WTC11 (cell line): ENCODE results near the gene CD19. TPM values are rescaled to one million over a fixed set of nuclear protein-coding genes. Genes with fewer than 3 reads are reported as not detected.

Source experiments
- ATAC-seq: fragments of 200-7000 bp; cut with Tn5 transposase; 2 replicates; pipeline ENCODE4 v1.10.0; 2021; ENCODE audit warnings: mild to moderate bottlenecking, moderate library complexity
- CTCF ChIA-PET: fragments of 300-600 bp; sonication (Branson Sonifier 250); formaldehyde crosslinking; loops from one replicate; lab custom pipeline; 2021; ENCODE audit warnings: antibody characterized with exemption; lab: Charles Lee
- POLR2A ChIA-PET: fragments of 350-600 bp; sonication (Branson Sonifier 250); formaldehyde crosslinking; loops from one replicate; lab custom pipeline; 2021; ENCODE audit warnings: antibody characterized with exemption; lab: Charles Lee
- DNase-seq: peaks from one replicate; pipeline ENCODE4 v3.0.0; 2021; ENCODE audit warnings: low spot score
- H3K27ac Mint-ChIP-seq: 2 replicates; pipeline ENCODE4 v1.8.0; 2021; ENCODE audit warnings: mixed read lengths
- H3K27me3 Mint-ChIP-seq: 2 replicates; pipeline ENCODE4 v1.8.0; 2021; ENCODE audit warnings: low read depth, mild to moderate bottlenecking, moderate library complexity, mixed read lengths
- H3K36me3 Mint-ChIP-seq: 2 replicates; pipeline ENCODE4 v1.8.0; 2021; ENCODE audit warnings: mixed read lengths
- H3K4me1 Mint-ChIP-seq: 2 replicates; pipeline ENCODE4 v1.8.0; 2022; ENCODE audit warnings: mixed read lengths
- H3K4me3 Mint-ChIP-seq: 2 replicates; pipeline ENCODE4 v1.8.0; 2021; ENCODE audit warnings: mild to moderate bottlenecking, moderate library complexity, mixed read lengths
- H3K9me3 Mint-ChIP-seq: 2 replicates; pipeline ENCODE4 v1.8.0; 2021; ENCODE audit warnings: mixed read lengths
- AR ChIP-seq: fragments of 250-450 bp; sonication (Bioruptor Pico); IDR thresholded peaks from 2 replicates; pipeline ENCODE4 v1.9.0; 2021; ENCODE audit warnings: mild to moderate bottlenecking
- ARID4B ChIP-seq: sonication (generic); formaldehyde crosslinking; IDR thresholded peaks from 2 replicates; pipeline ENCODE4 v1.8.0; 2023; ENCODE audit warnings: missing genetic modification reagents, mild to moderate bottlenecking, borderline replicate concordance
- ATF3 ChIP-seq: sonication (generic); formaldehyde crosslinking; conservative IDR thresholded peaks from 2 replicates; pipeline ENCODE4 v1.8.1; 2022; ENCODE audit warnings: mild to moderate bottlenecking, missing genetic modification reagents
- CDX4 ChIP-seq: fragments of 250-450 bp; sonication (Bioruptor Pico); IDR thresholded peaks from 2 replicates; pipeline ENCODE4 v1.9.0; 2021; ENCODE audit warnings: moderate library complexity, mild to moderate bottlenecking, inconsistent platforms, borderline replicate concordance
- E2F1 ChIP-seq: sonication (generic); formaldehyde crosslinking; IDR thresholded peaks from 2 replicates; pipeline ENCODE4 v1.8.0; 2022; ENCODE audit warnings: mild to moderate bottlenecking, missing genetic modification reagents
- ESRRA ChIP-seq: sonication (generic); formaldehyde crosslinking; IDR thresholded peaks from 2 replicates; pipeline ENCODE4 v1.8.1; 2022; ENCODE audit warnings: mild to moderate bottlenecking, missing genetic modification reagents, borderline replicate concordance
- GTF2I ChIP-seq: fragments of 250-450 bp; sonication (Bioruptor Pico); conservative IDR thresholded peaks from 2 replicates; pipeline ENCODE4 v1.4.0; 2021; ENCODE audit warnings: mild to moderate bottlenecking
- ZMAT4 ChIP-seq: fragments of 250-450 bp; sonication (Bioruptor Pico); IDR thresholded peaks from 2 replicates; pipeline ENCODE4 v1.9.0; 2021; ENCODE audit warnings: mild to moderate bottlenecking
- ZNF317 ChIP-seq: sonication (generic); formaldehyde crosslinking; IDR thresholded peaks from 2 replicates; pipeline ENCODE4 v1.8.1; 2023; ENCODE audit warnings: low read depth, mild to moderate bottlenecking, moderate library complexity, missing genetic modification reagents, borderline replicate concordance
- ZNF532 ChIP-seq: fragments of 250-450 bp; sonication (Bioruptor Pico); IDR thresholded peaks from 2 replicates; pipeline ENCODE4 v1.9.0; 2021; ENCODE audit warnings: mild to moderate bottlenecking, borderline replicate concordance
- ZNF671 ChIP-seq: fragments of 250-450 bp; sonication (Bioruptor Pico); IDR thresholded peaks from 2 replicates; pipeline ENCODE4 v1.8.0; 2021; ENCODE audit warnings: mild to moderate bottlenecking
- total RNA-seq: library from RNA; stranded (reverse); gene quantifications from 3 replicates; pipeline ENCODE4 v1.2.3, GENCODE V29; 2021

CD19 gene
- total RNA-seq, 1 experiment from 2014 or later, result 0.90 TPM

- POLR2A ChIA-PET, result no interaction called here
Measured at GRCh38 chr16:28905229-28905754, 26.5 kb upstream of the CD19 start.

More at GRCh38 chr16:28905229-28905754, 26.5 kb upstream of the CD19 start:
- ATAC-seq, result no peak
- Mint-ChIP-seq H3K4me3 (no peak overlapping the region), H3K9me3 (no peaks in the 10 kb centered on the region), H3K27me3 (no peaks in the 10 kb centered on the region), H3K36me3 (no peaks in the 10 kb centered on the region), H3K27ac (no peak overlapping the region), H3K4me1 (no peaks in the 10 kb centered on the region)
- no peak for TF ChIP-seq GTF2I
- no peak for TF ChIP-seq ZMAT4 (CRISPR knock-in tag)
- TF ChIP-seq ATF3, result no peak
- no peak for TF ChIP-seq AR (CRISPR knock-in tag)
- TF ChIP-seq ZNF317 (CRISPR knock-in tag), result no peak
- no peak for TF ChIP-seq CDX4 (CRISPR knock-in tag)
- TF ChIP-seq ARID4B (CRISPR knock-in tag), result no peak
- TF ChIP-seq ZNF671 (CRISPR knock-in tag), result no peak
- no peak for TF ChIP-seq E2F1
- TF ChIP-seq ESRRA (CRISPR knock-in tag), result no peak
- TF ChIP-seq ZNF532, result no peak
- CTCF ChIA-PET, result interaction anchor here (1.0 to 3.1 kb wide), 2 partner anchors 30 to 40 kb away, joined by 4 to 14 read pairs; no protein-coding TSS in a partner anchor
- no peak for DNase-seq
